Fibroblast of skin of left biceps (primary cell): ENCODE measurements around the gene ZNF582.
"Not testable (repeated sequence)": the region's sequence is repeated elsewhere in the genome, so short reads cannot be mapped to it uniquely, and the experiment has no call there.

Experiments used
- DNase-seq, 2 experiments: peaks; one replicate each; pipeline ENCODE4 v3.0.0-alpha.2; 2013; ENCODE audit warnings: low read depth in 2 of 2

Gene ZNF582

GRCh38 chr19:56351208-56351607 lies 42.1 kb downstream of the ZNF582 start:
- no peak for DNase-seq

- DNase-seq, result peak in 1 of 2 experiments; percentile 7
These were observed 42.8 kb downstream of the ZNF582 start for GRCh38 chr19:56350416-56351045.

- DNase-seq, result no peak
These were observed 45.0 kb downstream of the ZNF582 start for GRCh38 chr19:56348289-56348877.

- no peak for DNase-seq
These were observed 46.1 kb downstream of the ZNF582 start for GRCh38 chr19:56347163-56347778.

GRCh38 chr19:56341948-56342347 lies 51.4 kb downstream of the ZNF582 start:
- no peak for DNase-seq

- DNase-seq, result not testable (repeated sequence)
These were observed 54.3 kb downstream of the ZNF582 start for GRCh38 chr19:56339031-56339430.

GRCh38 chr19:56337077-56337476 lies 56.3 kb downstream of the ZNF582 start:
- not testable (repeated sequence) for DNase-seq

GRCh38 chr19:56335371-56335770 lies 58.0 kb downstream of the ZNF582 start:
- DNase-seq, result not testable (repeated sequence)

GRCh38 chr19:56333506-56333905 lies 59.8 kb downstream of the ZNF582 start:
- peak in 1 of 2 experiments; percentile 4 for DNase-seq
